AG04449 (cell line): ENCODE data around the gene CWC25.

Experiments
- CTCF ChIA-PET: fragments of 350-600 bp; formaldehyde crosslinking; extraction: SDS; loops from one replicate; lab custom pipeline; 2021; ENCODE audit warnings: antibody characterized with exemption; lab: Yijun Ruan, JAX
- POLR2A ChIA-PET: fragments of 400-600, 350-600 bp; formaldehyde crosslinking; extraction: SDS; loops from one replicate; lab custom pipeline; 2020; ENCODE audit warnings: antibody characterized with exemption, inconsistent platforms; lab: Yijun Ruan, JAX
- DNase-seq: peaks from one replicate; pipeline ENCODE4 v3.0.0-alpha.2; 2010; ENCODE audit warnings: low read depth, low spot score
- H3K4me3 ChIP-seq: 2 replicates; pipeline ENCODE4 v1.5.1; 2011; ENCODE audit warnings: low read depth, mild to moderate bottlenecking, control low read depth, low read length
- CTCF ChIP-seq: IDR thresholded peaks from one replicate; pipeline ENCODE4 v1.5.1; 2011; ENCODE audit warnings: mild to moderate bottlenecking, moderate library complexity, low read length, control low read depth, inconsistent platforms; ENCODE audit not compliant: insufficient read depth; ENCODE audit errors: missing control alignments

CWC25 gene

GRCh38 chr17:38751144-38751807, 73.8 kb downstream of the CWC25 start:
- DNase-seq: no peak
- POLR2A ChIA-PET: interaction anchor here (1.1 to 3.7 kb wide), 2 partner anchors 14 to 118 kb away, joined by 3 to 19 read pairs; partner anchors contain the start of gene LASP1
- no peak for TF ChIP-seq CTCF
- CTCF ChIA-PET: interaction anchor here (1.0 to 1.3 kb wide), 4 partner anchors 11 to 74 kb away, joined by 4 to 9 read pairs (median 6); no protein-coding TSS in a partner anchor
- peak overlapping the region; percentile 2 for H3K4me3 ChIP-seq
